SK-N-SH (cell line): Measurements from ENCODE around the gene PNKD. TPM values are rescaled to one million over a fixed set of nuclear protein-coding genes. Genes with fewer than 3 reads are reported as not detected.

Experiments
- CTCF ChIA-PET: fragments of 300-600, 350-600 bp; formaldehyde crosslinking; extraction: SDS; loops from one replicate; lab custom pipeline; 2021; lab: Yijun Ruan, JAX
- POLR2A ChIA-PET: fragments of 350-600 bp; sonication (Branson Sonifier 250); formaldehyde crosslinking; extraction: SDS; loops from one replicate; lab custom pipeline; 2020; ENCODE audit warnings: antibody characterized with exemption, inconsistent platforms; lab: Yijun Ruan, JAX
- DNase-seq: peaks from one replicate; pipeline ENCODE4 v3.0.0; 2012
- H2AFZ ChIP-seq: fragments of 200-600 bp; sonication (generic); 2 replicates; pipeline ENCODE4 v1.8.1; 2016; ENCODE audit warnings: antibody characterized with exemption, mild to moderate bottlenecking, low read depth
- H3F3A ChIP-seq: fragments of 200-600 bp; sonication (generic); replicated peaks from 2 replicates; pipeline ENCODE3; 2016; ENCODE audit warnings: antibody characterized with exemption, mild to moderate bottlenecking; ENCODE audit not compliant: insufficient read depth
- H3K27ac ChIP-seq, 2 experiments: fragments of 200-500 bp in 1 of 2; fragments of 200-600 bp in 1 of 2; sonication (Bioruptor generic) in 1 of 2; sonication (generic), shearing (Covaris generic) in 1 of 2; 2 replicates each; pipeline versions ENCODE4 v1.5.1 to v1.6.1; 2014 to 2016; ENCODE audit warnings: low read depth in 2 of 2, inconsistent platforms in 1 of 2, low read length in 1 of 2, mild to moderate bottlenecking in 1 of 2, mixed read lengths in 1 of 2
- H3K27me3 ChIP-seq: fragments of 200-600 bp; sonication (generic), shearing (Covaris generic); 2 replicates; pipeline ENCODE4 v1.6.1; 2016; ENCODE audit warnings: mixed run types; ENCODE audit not compliant: insufficient read depth
- H3K36me3 ChIP-seq, 2 experiments: fragments of 200-500 bp in 1 of 2; fragments of 200-600 bp in 1 of 2; sonication (Bioruptor generic) in 1 of 2; sonication (generic) in 1 of 2; replicated peaks in 1 of 2; 2 replicates each; pipeline versions ENCODE3 to v1.5.1; 2014 to 2016; ENCODE audit warnings: low read length in 1 of 2, mild to moderate bottlenecking in 1 of 2; ENCODE audit not compliant: insufficient read depth in 2 of 2, control insufficient read depth in 1 of 2
- H3K4me1 ChIP-seq, 2 experiments: fragments of 200-500 bp in 1 of 2; fragments of 200-600 bp in 1 of 2; sonication (Bioruptor generic) in 1 of 2; sonication (generic), shearing (Covaris generic) in 1 of 2; 2 replicates each; pipeline versions ENCODE4 v1.5.1 to v1.6.1; 2014 to 2016; ENCODE audit warnings: low read depth in 1 of 2, low read length in 1 of 2, mixed run types in 1 of 2; ENCODE audit not compliant: insufficient read depth in 2 of 2, control insufficient read depth in 1 of 2
- H3K4me2 ChIP-seq: fragments of 200-600 bp; sonication (generic), shearing (Covaris generic); 2 replicates; pipeline ENCODE4 v1.6.1; 2017; ENCODE audit warnings: mixed run types
- H3K4me3 ChIP-seq, 2 experiments: fragments of 200-500 bp in 1 of 2; fragments of 200-600 bp in 1 of 2; sonication (Bioruptor generic) in 1 of 2; sonication (generic), shearing (Covaris generic) in 1 of 2; 2 replicates each; pipeline versions ENCODE4 v1.5.1 to v1.8.1; 2014 to 2016; ENCODE audit warnings: low read depth in 2 of 2, inconsistent platforms in 1 of 2, low read length in 1 of 2, mild to moderate bottlenecking in 1 of 2, mixed read lengths in 1 of 2, moderate library complexity in 1 of 2
- H3K79me2 ChIP-seq: fragments of 200-600 bp; sonication (generic); 2 replicates; pipeline ENCODE4 v1.8.1; 2017; ENCODE audit warnings: mild to moderate bottlenecking; ENCODE audit not compliant: insufficient read depth
- H3K9ac ChIP-seq: fragments of 200-600 bp; sonication (generic); 2 replicates; pipeline ENCODE4 v1.6.1; 2017; ENCODE audit warnings: mixed run types
- H3K9me2 ChIP-seq: fragments of 200-600 bp; sonication (generic); 2 replicates; pipeline ENCODE4 v1.6.1; 2017; ENCODE audit warnings: mixed run types
- H3K9me3 ChIP-seq: fragments of 200-600 bp; sonication (generic); 2 replicates; pipeline ENCODE4 v1.6.1; 2017; ENCODE audit warnings: mixed run types, mild to moderate bottlenecking, moderate library complexity
- H4K20me1 ChIP-seq: fragments of 200-600 bp; sonication (generic); 2 replicates; pipeline ENCODE4 v1.6.1; 2017; ENCODE audit warnings: mild to moderate bottlenecking, mixed run types; ENCODE audit not compliant: insufficient read depth
- CHD2 ChIP-seq: fragments of 150-350 bp; IDR thresholded peaks from 2 replicates; pipeline ENCODE4 v1.6.1; 2018; ENCODE audit warnings: low read length; ENCODE audit not compliant: partially characterized antibody
- CTCF ChIP-seq: fragments of 200-600 bp; sonication (generic); IDR thresholded peaks from 2 replicates; pipeline ENCODE4 v1.6.1; 2017; ENCODE audit warnings: antibody characterized with exemption, mild to moderate bottlenecking, moderate library complexity
- EP300 ChIP-seq, 2 experiments: IDR thresholded peaks; 2 replicates each; pipeline versions ENCODE4 v1.4.0 to v1.6.1; 2012; ENCODE audit warnings: borderline replicate concordance in 1 of 2, low read depth in 1 of 2, low read length in 1 of 2
- FOSL2 ChIP-seq: IDR thresholded peaks from 2 replicates; pipeline ENCODE4 v1.4.0; 2012; ENCODE audit warnings: low read depth, mild to moderate bottlenecking, moderate library complexity, borderline replicate concordance
- FOXM1 ChIP-seq: IDR thresholded peaks from 2 replicates; pipeline ENCODE4 v1.4.0; 2012; ENCODE audit warnings: low read depth, mild to moderate bottlenecking
- GABPA ChIP-seq: IDR thresholded peaks from 2 replicates; pipeline ENCODE4 v1.4.0; 2012; ENCODE audit warnings: low read depth, mild to moderate bottlenecking
- JUND ChIP-seq: IDR thresholded peaks from 2 replicates; pipeline ENCODE4 v1.4.0; 2012
- MAX ChIP-seq: IDR thresholded peaks from 2 replicates; pipeline ENCODE4 v1.4.0; 2012; ENCODE audit warnings: low read depth
- MXI1 ChIP-seq: IDR thresholded peaks from 2 replicates; pipeline ENCODE4 v1.6.1; 2012; ENCODE audit warnings: mild to moderate bottlenecking, low read depth, low read length, improper control_type of control experiment
- NFIC ChIP-seq: IDR thresholded peaks from 2 replicates; pipeline ENCODE4 v1.4.0; 2012; ENCODE audit warnings: borderline replicate concordance
- NRF1 ChIP-seq: IDR thresholded peaks from 2 replicates; pipeline ENCODE4 v1.6.1; 2012; ENCODE audit warnings: low read depth, mild to moderate bottlenecking, low read length
- PBX3 ChIP-seq: IDR thresholded peaks from 2 replicates; pipeline ENCODE4; 2012
- RFX5 ChIP-seq: IDR thresholded peaks from 2 replicates; pipeline ENCODE4 v1.6.1; 2012; ENCODE audit warnings: mild to moderate bottlenecking, improper control_type of control experiment, low read length
- RXRA ChIP-seq: IDR thresholded peaks from 2 replicates; pipeline ENCODE4 v1.4.0; 2012; ENCODE audit warnings: low read depth, mild to moderate bottlenecking, borderline replicate concordance
- TCF12 ChIP-seq: IDR thresholded peaks from 2 replicates; pipeline ENCODE4 v1.4.0; 2012
- TEAD4 ChIP-seq: IDR thresholded peaks from 2 replicates; pipeline ENCODE4 v1.4.0; 2012; ENCODE audit warnings: mild to moderate bottlenecking, borderline replicate concordance; ENCODE audit not compliant: insufficient read depth
- USF2 ChIP-seq: fragments of 150-350 bp; IDR thresholded peaks from 2 replicates; pipeline ENCODE4 v1.6.1; 2017; ENCODE audit warnings: antibody characterized with exemption, low read length, low read depth, borderline replicate concordance
- WGBS: methylation state at CpG from one replicate; pipeline ENCODE4 v1.1.6; 2017; ENCODE audit warnings: low lambda C conversion rate; 5-methylcytosine and 5-hydroxymethylcytosine counted together
- polyA plus RNA-seq, 3 experiments: library from polyadenylated mRNA; depleted of rRNA; stranded (reverse); fragments of >200 nt; gene quantifications; 2 replicates each; pipeline ENCODE4 v1.2.3, GENCODE V29; 2012

Gene PNKD
- polyA plus RNA-seq, 1 of the 3 experiments (the other 2 are of a cell fraction) = 101 TPM

- 88% methylated on average over 8 of the region's 8 CpGs for WGBS
- H3K27me3 ChIP-seq = no peaks in the 10 kb centered on the region
- no peak overlapping the region for H2AFZ ChIP-seq
- H3K9me2 ChIP-seq = no peaks in the 10 kb centered on the region
- POLR2A ChIA-PET = no interaction called here
- H3K4me2 ChIP-seq = no peak overlapping the region
- H3F3A ChIP-seq = no peaks in the 10 kb centered on the region
- TF ChIP-seq GABPA = no peak
- TF ChIP-seq MAX = no peak
- no peak for TF ChIP-seq FOXM1
- no peak for TF ChIP-seq FOSL2
- TF ChIP-seq MXI1 = no peak
- no peak for TF ChIP-seq PBX3
- TF ChIP-seq USF2 = no peak
- TF ChIP-seq CTCF = no peak
- TF ChIP-seq JUND = no peak
- TF ChIP-seq RFX5 = no peak
- TF ChIP-seq TEAD4 = no peak
- TF ChIP-seq RXRA = no peak
- TF ChIP-seq CHD2 = no peak
- TF ChIP-seq TCF12 = no peak
- TF ChIP-seq EP300 (IDR thresholded peaks at IDR 0.05; ENCODE audit: borderline replicate concordance in 1 of 2, low read depth in 1 of 2, low read length in 1 of 2) = no peak
- no peak for TF ChIP-seq NRF1
- TF ChIP-seq NFIC = no peak
- TF ChIP-seq, all 33 proteins: peak for 0
- no peak for DNase-seq
- no peaks in the 10 kb centered on the region for H3K4me1 ChIP-seq
- no peak overlapping the region for H3K4me3 ChIP-seq
- H3K27ac ChIP-seq = no peak overlapping the region
- no peaks in the 10 kb centered on the region for H3K36me3 ChIP-seq
- no peaks in the 10 kb centered on the region for H3K79me2 ChIP-seq
- H3K9ac ChIP-seq = no peak overlapping the region
- H3K9me3 ChIP-seq = no peaks in the 10 kb centered on the region
- no peaks in the 10 kb centered on the region for H4K20me1 ChIP-seq
- CTCF ChIA-PET = interaction anchor here (0.6 to 2.3 kb wide), 6 partner anchors 14 to 81 kb away, joined by 3 to 12 read pairs (median 3); no protein-coding TSS in a partner anchor
These were observed 45.1 kb downstream of the PNKD start for GRCh38 chr2:218315397-218315796.
